Measurements from ENCODE around the gene ZNF219.
"Not testable (repeated sequence)": the region's sequence is repeated elsewhere in the genome, so short reads cannot be mapped to it uniquely, and the experiment has no call there.

ZNF219 gene

DNA sequence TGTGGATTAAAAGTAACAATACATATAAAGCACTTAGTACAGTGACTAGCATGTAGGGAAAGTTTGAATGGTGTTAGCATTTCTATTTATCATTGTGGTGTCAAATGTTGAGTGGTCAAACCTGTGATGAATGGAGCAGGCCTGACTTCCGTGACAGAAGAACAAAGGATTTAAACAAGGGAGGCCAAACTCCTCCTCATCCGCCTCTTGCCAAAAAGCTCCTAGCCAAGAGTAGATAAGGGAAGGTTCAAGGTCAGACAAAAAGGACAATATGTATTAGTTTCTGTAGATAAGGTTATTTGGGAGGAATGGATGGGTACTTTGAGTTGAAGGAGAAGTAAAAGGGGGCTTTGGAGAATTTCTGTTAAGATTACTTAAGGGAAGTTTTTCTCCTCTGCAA lies 49.8 kb downstream of the ZNF219 start:
- H3K4me3 ChIP-seq (ENCODE audit: control insufficient read depth, low read depth, low read length) = no peak overlapping the region
- TF ChIP-seq, protein P1, sequence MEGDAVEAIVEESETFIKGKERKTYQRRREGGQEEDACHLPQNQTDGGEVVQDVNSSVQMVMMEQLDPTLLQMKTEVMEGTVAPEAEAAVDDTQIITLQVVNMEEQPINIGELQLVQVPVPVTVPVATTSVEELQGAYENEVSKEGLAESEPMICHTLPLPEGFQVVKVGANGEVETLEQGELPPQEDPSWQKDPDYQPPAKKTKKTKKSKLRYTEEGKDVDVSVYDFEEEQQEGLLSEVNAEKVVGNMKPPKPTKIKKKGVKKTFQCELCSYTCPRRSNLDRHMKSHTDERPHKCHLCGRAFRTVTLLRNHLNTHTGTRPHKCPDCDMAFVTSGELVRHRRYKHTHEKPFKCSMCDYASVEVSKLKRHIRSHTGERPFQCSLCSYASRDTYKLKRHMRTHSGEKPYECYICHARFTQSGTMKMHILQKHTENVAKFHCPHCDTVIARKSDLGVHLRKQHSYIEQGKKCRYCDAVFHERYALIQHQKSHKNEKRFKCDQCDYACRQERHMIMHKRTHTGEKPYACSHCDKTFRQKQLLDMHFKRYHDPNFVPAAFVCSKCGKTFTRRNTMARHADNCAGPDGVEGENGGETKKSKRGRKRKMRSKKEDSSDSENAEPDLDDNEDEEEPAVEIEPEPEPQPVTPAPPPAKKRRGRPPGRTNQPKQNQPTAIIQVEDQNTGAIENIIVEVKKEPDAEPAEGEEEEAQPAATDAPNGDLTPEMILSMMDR (IDR thresholded peaks at IDR 0.05; ENCODE audit: control insufficient read depth, insufficient read depth, low read depth, low read length, missing control alignments) = no peak
- no peak for DNase-seq (ENCODE audit: low read depth)

DNA sequence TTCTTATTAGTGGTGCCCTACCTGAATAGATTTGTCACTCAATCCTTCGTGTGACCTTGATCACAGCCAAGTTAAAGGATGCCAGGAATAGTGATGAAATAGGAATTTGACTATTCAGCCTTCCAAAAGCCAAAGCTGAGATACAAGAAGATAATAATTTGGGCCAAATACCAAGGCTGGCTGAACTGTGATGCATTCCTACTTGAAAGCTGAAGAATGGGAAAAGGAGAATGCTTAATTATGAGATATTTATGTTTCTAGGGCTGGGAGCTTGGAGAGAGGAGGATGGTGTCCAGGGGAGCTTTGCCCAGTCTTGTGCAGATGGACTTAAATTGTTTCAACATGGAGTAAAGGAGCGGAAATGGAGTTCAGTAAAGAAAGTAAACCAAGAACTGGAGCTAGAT lies 51.1 kb downstream of the ZNF219 start:
- TF ChIP-seq, protein P1 (IDR thresholded peaks at IDR 0.05; ENCODE audit: control insufficient read depth, insufficient read depth, low read depth, low read length, missing control alignments) = no peak
- no peak overlapping the region for H3K4me3 ChIP-seq (ENCODE audit: control insufficient read depth, low read depth, low read length)
- DNase-seq (ENCODE audit: low read depth) = no peak

DNA sequence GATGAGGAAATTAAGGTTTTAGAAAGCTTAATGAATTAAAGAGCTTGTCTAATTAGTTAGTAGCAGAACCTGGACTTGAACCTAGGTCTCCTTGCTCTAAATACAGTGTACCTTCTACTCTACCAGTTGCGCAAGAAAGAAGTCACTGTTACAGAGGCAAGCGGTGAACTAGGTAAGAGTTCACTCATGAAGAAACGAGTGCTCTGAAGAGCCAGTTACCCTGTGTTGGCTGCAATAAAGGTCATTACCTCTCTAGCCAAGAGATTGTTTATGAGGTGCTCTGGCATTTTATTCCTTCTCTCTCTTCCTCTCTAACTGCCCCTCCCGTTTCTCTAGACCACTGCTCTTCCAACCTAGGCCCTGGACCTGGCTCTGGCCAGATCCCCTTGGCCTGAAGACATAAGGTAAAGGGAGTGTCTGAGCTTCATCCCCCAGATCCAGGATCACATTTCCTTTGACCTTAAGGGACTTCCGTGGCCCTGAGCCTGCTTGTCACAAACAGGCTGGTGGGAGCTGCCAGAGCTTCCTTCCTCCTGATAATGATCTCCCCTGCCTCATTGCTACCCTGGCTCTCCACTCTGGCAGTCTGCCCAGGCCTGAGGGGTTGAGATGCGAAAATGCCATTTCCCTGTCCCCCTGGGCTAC lies 54.4 kb downstream of the ZNF219 start:
- TF ChIP-seq, protein P1 (IDR thresholded peaks at IDR 0.05; ENCODE audit: control insufficient read depth, insufficient read depth, low read depth, low read length, missing control alignments) = no peak
- no peak for DNase-seq (ENCODE audit: low read depth)
- no peak overlapping the region for H3K4me3 ChIP-seq (ENCODE audit: control insufficient read depth, low read depth, low read length)

DNA sequence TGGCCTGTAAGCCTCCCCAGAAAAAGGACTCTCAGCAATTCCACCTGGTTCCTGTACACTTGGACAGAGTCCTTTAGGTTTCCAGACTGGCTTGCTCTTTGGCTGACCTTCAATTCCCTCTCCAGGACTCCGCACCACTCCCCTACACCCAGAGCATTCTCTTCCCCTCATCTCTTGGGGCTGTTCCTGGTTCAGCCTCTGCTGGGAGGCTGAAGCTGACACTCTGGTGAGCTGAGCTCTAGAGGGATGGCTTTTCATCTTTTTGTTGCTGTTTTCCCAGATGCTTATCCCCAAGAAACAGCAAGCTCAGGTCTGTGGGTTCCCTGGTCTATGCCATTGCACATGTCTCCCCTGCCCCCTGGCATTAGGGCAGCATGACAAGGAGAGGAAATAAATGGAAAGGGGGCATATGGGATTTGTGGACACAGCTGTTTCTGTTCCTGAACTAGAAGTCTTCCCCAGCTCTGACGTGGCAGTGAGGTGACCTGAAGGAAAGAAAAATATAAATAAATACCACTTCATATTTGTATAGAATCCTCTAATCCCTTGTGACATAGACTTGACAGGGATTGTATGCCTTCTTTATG lies 55.0 kb downstream of the ZNF219 start:
- TF ChIP-seq, protein P1 (IDR thresholded peaks at IDR 0.05; ENCODE audit: control insufficient read depth, insufficient read depth, low read depth, low read length, missing control alignments) = no peak
- DNase-seq (ENCODE audit: low read depth) = no peak
- H3K4me3 ChIP-seq (ENCODE audit: control insufficient read depth, low read depth, low read length) = no peak overlapping the region

DNA sequence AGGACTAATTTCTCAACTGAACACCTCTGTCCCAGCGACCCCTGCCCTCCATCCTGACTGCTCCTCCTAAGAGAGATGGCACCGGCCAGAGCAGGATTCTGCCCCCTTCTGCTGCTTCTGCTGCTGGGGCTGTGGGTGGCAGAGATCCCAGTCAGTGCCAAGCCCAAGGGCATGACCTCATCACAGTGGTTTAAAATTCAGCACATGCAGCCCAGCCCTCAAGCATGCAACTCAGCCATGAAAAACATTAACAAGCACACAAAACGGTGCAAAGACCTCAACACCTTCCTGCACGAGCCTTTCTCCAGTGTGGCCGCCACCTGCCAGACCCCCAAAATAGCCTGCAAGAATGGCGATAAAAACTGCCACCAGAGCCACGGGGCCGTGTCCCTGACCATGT lies 55.5 kb downstream of the ZNF219 start:
- TF ChIP-seq, protein P1 (IDR thresholded peaks at IDR 0.05; ENCODE audit: control insufficient read depth, insufficient read depth, low read depth, low read length, missing control alignments) = no peak
- no peak for DNase-seq (ENCODE audit: low read depth)
- no peak overlapping the region for H3K4me3 ChIP-seq (ENCODE audit: control insufficient read depth, low read depth, low read length)

DNA sequence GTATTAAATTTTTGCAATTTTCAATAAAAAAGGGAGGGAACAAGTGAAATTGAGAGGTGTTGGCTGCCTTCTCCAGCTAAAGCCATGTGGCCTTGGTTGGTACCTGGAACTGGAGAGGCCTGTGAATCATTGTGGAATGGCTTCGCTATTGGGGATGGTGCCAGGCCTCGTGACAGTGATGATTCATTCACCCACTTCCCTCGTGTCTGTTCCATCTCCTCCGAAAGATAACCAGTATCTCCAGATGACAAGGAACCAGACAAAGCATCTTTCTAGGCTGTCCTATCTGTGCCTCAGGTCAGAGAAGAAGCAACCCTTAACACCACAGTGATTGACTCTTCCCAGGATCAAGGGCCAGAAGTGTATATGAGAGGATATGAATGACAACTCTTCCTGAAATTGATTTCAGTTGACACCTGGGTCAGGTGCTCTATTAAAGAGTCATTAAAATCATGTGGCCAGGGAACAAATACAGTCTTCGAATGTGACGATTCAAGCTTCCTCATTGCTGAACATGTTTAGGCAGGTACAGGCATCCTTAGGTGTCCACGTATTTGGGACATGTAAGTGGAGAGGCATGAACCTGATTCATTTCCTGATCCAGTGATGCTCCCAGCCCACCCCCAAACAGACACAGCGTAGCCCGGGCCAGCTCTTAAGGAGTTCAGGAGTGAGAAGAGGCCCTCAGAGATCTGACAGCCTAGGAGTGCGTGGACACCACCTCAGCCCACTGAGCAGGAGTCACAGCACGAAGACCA lies 56.6 kb downstream of the ZNF219 start, which contains the start of gene RNASE7:
RNASE7 (plus strand) TSS at position 687 of the 758 bp plus-strand sequence. CDS start 631 bp downstream, outside the sequence.
- TF ChIP-seq, protein P1 (IDR thresholded peaks at IDR 0.05; ENCODE audit: control insufficient read depth, insufficient read depth, low read depth, low read length, missing control alignments) = no peak
- H3K4me3 ChIP-seq (ENCODE audit: control insufficient read depth, low read depth, low read length) = no peak within 1 kb of the TSS
- no peak for DNase-seq (ENCODE audit: low read depth)

DNA sequence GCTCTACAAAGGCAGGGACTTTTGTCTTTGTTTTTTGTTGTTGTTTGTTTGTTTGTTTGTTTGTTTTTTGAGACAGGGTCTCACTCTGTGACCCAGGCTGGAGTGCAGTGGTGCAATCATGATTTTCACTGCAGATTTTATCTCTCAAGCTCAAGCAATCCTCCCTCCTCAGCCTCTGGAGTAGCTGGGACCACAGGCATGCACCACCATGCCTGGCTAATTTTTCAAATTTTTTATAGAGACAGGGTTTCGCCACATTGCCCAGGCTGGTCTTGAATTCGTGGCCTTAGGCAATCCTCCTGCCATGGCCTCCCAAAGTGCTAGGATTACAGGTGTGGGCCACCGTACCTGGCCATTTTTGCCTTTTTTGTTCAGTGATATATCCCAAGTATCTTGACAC lies 57.5 kb downstream of the ZNF219 start:
- not testable (repeated sequence) for H3K4me3 ChIP-seq (ENCODE audit: control insufficient read depth, low read depth, low read length); DNase-seq (ENCODE audit: low read depth)

Measured in AG09309 (cell line).